HUES6 (cell line): Measurements from ENCODE around the gene LINGO3.

ENCODE experiments used
- H3K27ac ChIP-seq: 2 replicates; pipeline ENCODE4 v1.7.0; 2013; ENCODE audit warnings: low read depth, mild to moderate bottlenecking, low read length, inconsistent platforms
- H3K27me3 ChIP-seq: 2 replicates; pipeline ENCODE4 v1.6.1; 2013; ENCODE audit warnings: low read length; ENCODE audit not compliant: control insufficient read depth, insufficient read depth
- H3K36me3 ChIP-seq: 2 replicates; pipeline ENCODE4 v1.6.1; 2013; ENCODE audit warnings: low read length; ENCODE audit not compliant: control insufficient read depth, insufficient read depth
- H3K4me1 ChIP-seq: 2 replicates; pipeline ENCODE4 v1.6.1; 2013; ENCODE audit warnings: low read length; ENCODE audit not compliant: control insufficient read depth, insufficient read depth
- H3K4me3 ChIP-seq: 2 replicates; pipeline ENCODE4 v1.5.1; 2013; ENCODE audit warnings: low read depth, low read length
- H3K9ac ChIP-seq: one replicate; pipeline ENCODE4 v1.6.1; 2013; ENCODE audit warnings: mild to moderate bottlenecking, low read length
- H3K9me3 ChIP-seq: 2 replicates; pipeline ENCODE4 v1.6.1; 2013; ENCODE audit warnings: low read depth, low read length; ENCODE audit not compliant: control insufficient read depth, insufficient read depth

The LINGO3 gene, protein sequence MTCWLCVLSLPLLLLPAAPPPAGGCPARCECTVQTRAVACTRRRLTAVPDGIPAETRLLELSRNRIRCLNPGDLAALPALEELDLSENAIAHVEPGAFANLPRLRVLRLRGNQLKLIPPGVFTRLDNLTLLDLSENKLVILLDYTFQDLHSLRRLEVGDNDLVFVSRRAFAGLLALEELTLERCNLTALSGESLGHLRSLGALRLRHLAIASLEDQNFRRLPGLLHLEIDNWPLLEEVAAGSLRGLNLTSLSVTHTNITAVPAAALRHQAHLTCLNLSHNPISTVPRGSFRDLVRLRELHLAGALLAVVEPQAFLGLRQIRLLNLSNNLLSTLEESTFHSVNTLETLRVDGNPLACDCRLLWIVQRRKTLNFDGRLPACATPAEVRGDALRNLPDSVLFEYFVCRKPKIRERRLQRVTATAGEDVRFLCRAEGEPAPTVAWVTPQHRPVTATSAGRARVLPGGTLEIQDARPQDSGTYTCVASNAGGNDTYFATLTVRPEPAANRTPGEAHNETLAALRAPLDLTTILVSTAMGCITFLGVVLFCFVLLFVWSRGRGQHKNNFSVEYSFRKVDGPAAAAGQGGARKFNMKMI

DNA sequence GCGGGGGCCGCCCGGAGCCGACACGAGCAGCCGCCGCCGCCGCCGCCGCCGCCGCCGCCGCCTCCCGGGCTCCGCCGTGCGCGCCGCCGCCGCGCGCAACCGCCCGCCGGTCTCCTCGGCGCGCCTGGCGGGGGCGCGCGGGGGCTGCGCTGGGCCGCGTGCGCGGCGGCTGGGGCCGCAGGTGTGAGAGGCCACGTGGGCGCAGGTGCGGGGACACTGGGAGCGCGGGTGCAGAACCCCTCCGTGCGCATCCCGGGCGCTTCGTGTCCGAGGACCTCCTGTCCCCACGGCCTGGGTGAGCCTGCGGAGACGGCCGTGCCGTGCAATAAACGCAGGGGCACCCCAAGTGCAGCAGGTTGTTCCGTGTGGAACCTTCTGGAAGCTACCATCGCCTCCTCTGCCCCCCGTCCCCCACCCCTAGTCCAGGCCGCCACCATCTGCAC lies at the start of gene LINGO3:
Gene LINGO3 (minus strand): TSS at position 41 of the 443 bp plus-strand sequence. CDS start 16,378 bp downstream, outside the sequence.
- no peak within 1 kb of the TSS for H3K27ac ChIP-seq
- peaks cover 50% of the 10 kb centered on the region for H3K27me3 ChIP-seq
- H3K4me3 ChIP-seq: peak within 1 kb of the TSS; percentile 45
- peaks cover 2% of the 10 kb centered on the region; the same call in 1 of the 2 replicates for H3K4me1 ChIP-seq
- H3K9me3 ChIP-seq: peaks cover 2% of the 10 kb centered on the region; the same call in 1 of the 2 replicates
- no peak within 1 kb of the TSS for H3K9ac ChIP-seq
- H3K36me3 ChIP-seq: no peaks in the 10 kb centered on the region

DNA sequence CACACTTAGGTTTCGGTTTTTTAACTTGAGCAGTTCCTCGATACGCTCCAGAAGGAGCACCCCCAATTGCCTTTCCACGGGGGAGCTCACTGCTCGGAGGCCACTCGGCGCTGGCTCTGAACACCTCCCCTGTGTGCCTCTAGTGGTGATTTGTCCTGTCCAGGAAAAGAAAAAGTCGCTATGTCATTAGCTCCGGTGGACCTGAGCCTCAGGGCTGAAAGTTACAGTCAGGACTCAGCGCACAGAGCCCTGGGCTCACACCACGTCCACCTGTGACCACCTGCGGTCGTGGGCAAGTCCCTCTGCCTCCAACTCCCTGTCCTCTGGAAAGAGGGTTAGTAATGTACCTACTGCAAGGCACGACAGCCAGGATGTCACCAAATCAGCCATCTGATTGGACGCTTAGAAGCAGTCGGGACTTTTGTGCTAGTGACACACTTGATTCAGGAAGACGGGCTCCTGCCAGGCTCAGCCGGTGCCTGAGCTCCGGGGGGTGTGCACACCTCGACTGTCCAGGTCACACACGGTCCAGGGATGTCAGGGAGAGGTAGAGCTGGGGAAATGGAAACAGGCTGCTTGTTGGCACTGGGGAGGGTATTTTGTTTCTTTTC lies 48.2 kb upstream of the LINGO3 start:
- Histone ChIP-seq H3K9ac (no peak overlapping the region), H3K4me3 (no peak overlapping the region), H3K4me1 (no peaks in the 10 kb centered on the region), H3K9me3 (no peaks in the 10 kb centered on the region), H3K27ac (no peak overlapping the region), H3K27me3 (peaks cover 29% of the 10 kb centered on the region), H3K36me3 (peaks cover 4% of the 10 kb centered on the region; the same call in 1 of the 2 replicates)

DNA sequence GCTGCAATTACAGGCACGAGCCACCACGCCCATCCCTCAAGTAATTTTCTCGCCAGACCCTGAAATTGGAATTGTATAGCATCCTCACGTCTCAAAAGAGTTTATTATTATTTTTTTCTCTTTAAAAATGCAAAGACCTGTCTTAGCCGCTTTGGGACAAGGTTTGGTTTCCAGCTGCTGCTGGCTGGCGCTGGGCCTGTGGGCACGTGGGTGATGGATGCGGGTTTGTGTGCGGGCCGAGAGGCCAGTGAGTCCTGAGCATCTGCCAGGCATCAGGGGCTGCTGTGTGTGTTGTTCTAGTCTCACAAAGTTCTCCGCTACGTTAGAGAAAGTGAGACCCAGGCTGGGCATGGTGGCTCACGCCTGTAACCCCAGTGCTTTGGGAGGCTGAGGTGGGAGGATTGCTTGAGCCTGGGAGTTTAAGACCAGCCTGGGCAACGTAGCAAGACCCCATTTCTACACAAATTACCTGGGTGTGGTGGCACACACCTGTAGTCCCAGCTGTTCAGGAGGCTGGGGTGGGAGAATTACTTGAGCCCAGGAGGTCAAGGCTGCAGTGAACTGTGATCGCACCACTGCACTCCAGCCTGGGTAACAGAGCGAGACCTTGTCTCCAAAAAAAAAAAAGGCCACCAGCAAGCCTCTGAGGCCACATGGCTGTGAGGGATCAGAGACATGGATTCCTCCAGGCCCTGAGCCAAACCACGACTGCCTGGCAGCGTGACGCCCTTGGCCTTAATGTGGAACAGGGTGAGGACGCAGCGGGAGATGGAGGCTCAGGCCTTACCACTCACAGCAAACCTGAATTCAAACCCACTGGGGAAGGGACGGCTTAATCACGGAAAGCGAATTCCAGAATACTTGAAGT lies 47.4 kb upstream of the LINGO3 start:
- H3K4me3 ChIP-seq: no peak overlapping the region

DNA sequence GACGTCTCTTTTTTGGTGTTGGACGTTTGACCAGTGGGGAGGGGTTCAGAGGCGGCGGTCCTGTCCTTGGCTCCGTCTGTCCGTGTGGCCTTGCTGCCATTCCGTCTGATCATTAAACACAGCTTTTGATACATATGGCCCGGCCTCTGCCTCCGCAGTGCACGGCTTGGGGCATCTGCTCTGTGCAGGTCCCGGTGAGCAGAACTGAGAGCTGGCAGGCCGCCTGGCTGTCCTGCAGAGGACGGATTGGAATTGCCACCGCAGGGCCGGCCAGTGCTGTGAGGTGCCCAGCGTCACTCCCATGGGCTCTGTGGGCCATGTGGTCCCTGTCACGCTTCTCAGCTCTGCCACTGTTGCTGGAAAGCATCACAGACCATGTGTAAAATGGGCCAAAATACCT lies 46.7 kb upstream of the LINGO3 start:
- Histone ChIP-seq H3K36me3 (peaks cover 16% of the 10 kb centered on the region), H3K27me3 (peaks cover 18% of the 10 kb centered on the region)

More for the DNA sequence above, 47.4 kb upstream of the LINGO3 start:
- peaks cover 9% of the 10 kb centered on the region; the same call in 1 of the 2 replicates for H3K36me3 ChIP-seq
- H3K9me3 ChIP-seq: no peaks in the 10 kb centered on the region
- no peak overlapping the region for H3K9ac ChIP-seq
- no peaks in the 10 kb centered on the region for H3K4me1 ChIP-seq
- no peak overlapping the region for H3K27ac ChIP-seq
- H3K27me3 ChIP-seq: peaks cover 23% of the 10 kb centered on the region

DNA sequence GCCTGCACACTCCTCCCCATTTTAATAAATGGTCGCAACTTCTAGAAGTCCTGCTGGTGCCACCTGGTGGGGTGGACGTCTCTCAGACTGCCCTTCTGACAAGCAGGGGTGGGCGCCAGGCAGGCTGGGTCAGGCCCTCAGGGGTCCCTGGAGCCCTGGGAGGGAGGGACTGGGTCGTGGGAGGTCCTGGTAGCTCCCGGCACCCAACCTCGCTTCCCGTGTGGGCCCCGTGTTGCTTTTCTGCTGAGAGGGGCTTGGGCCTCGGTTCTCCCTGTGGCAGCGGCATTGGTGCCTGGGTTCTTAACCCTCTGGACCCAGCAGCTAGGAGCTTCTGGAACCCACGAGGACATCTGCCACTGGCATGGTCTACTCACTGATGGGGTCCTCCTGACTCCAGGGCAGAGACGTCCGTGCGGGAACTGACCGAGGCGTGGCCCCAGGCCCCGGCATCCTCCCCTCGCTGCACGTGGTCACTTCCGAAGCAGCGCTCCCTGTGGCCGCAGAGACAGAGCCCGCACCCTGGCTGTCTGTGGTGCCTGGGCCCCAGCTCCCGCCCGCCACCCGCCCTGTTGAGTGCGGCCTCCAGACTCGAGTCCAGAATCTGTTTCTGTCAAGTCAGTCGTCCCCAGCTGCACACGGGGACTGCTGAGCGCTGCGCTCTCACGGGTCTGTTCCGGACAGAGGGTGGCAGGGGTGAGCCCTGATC lies 46.1 kb upstream of the LINGO3 start:
- H3K27me3 ChIP-seq: peaks cover 12% of the 10 kb centered on the region
- H3K4me1 ChIP-seq: no peaks in the 10 kb centered on the region
- no peaks in the 10 kb centered on the region for H3K9me3 ChIP-seq
- no peak overlapping the region for H3K27ac ChIP-seq
- H3K9ac ChIP-seq: no peak overlapping the region
- no peak overlapping the region for H3K4me3 ChIP-seq
- peaks cover 18% of the 10 kb centered on the region for H3K36me3 ChIP-seq

More for the DNA sequence above, 46.7 kb upstream of the LINGO3 start:
- Histone ChIP-seq H3K4me1 (no peaks in the 10 kb centered on the region), H3K4me3 (no peak overlapping the region), H3K27ac (no peak overlapping the region), H3K9ac (no peak overlapping the region), H3K9me3 (no peaks in the 10 kb centered on the region)

DNA sequence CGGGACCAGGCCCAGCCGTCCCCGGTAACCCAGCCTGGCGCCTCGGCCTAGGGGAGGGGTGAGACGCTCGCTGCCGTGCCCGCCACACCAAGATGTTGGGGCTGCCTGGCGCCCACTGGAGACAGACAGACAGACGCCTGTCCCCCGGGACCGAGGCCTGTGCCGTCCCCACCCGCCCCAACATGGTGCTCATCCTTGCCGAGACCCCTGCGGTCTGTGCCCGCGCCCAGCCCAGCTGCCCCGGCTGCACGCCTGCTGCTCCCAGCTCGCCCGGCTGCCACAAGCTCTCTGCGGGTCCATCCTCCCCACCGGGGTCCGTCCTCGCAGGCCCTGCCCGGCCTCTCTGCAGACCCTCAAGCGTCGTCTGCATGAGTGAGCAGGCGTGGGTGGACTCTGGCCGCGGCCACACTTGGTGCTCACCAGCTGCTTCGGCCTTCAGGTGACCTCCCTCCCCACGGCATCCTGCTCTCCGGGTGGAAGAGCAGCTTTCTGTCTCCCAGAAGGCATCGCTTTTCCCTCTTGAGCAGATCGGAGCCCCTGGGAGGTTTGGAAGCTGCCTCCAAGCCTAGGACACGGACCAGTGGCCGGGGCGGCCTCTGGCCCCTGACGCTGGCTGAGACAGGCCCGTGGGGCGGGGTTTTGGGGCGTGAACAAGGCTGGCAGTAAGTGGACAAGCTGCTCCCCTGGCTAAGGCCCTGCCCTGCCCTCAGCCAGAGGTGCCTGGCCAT lies 45.4 kb upstream of the LINGO3 start:
- H3K4me3 ChIP-seq: no peak overlapping the region
- no peaks in the 10 kb centered on the region for H3K4me1 ChIP-seq
- no peaks in the 10 kb centered on the region for H3K9me3 ChIP-seq
- H3K27ac ChIP-seq: peak overlapping the region; percentile 10; the same call in 1 of the 2 replicates
- H3K9ac ChIP-seq: no peak overlapping the region
- H3K36me3 ChIP-seq: peaks cover 24% of the 10 kb centered on the region
- peaks cover 5% of the 10 kb centered on the region; the same call in 1 of the 2 replicates for H3K27me3 ChIP-seq

DNA sequence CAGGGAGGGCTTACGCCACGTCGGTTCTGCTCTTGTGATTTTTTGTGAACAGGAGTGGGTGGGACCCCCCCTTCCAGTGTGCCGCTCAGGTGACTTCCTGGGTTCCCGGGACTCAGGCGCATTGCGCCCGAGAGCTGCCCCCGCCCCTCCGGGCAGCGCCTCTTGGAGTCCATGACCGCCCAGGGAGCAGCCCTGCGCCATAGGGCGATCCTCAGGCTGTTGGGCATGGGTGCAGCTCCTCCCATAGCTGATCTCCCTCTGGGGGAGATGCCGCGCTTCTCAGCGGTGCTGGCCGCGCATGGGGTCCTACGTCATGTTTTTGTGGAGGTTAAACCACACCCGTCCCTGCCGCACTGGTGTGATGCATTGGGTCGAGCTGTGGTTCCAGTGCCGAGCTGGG lies 44.2 kb upstream of the LINGO3 start:
- no peaks in the 10 kb centered on the region for H3K27me3 ChIP-seq
- H3K36me3 ChIP-seq: peaks cover 25% of the 10 kb centered on the region
- H3K4me3 ChIP-seq: no peak overlapping the region
- no peaks in the 10 kb centered on the region for H3K4me1 ChIP-seq
- H3K27ac ChIP-seq: no peak overlapping the region
- no peaks in the 10 kb centered on the region for H3K9me3 ChIP-seq
- no peak overlapping the region for H3K9ac ChIP-seq

DNA sequence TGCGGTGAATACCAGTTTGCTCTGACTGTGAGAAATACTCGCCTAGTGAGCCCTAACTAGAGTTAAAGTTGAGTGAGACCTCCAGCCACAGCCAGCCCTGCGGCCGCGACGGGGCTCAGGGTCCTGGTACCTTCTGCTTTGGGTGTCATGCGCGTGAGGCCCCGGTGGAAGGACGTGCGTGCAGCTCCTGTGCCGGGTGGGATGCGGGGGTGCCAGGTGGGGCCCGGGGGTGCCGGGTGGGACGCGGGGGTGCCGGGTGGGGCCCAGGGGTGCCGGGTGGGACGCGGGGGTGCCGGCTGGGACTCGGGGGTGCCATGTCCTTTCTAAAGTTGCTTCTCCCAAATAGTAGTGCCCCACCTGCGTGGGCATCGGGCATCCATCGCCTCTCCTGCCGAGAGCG lies 43.6 kb upstream of the LINGO3 start:
- Histone ChIP-seq H3K4me1 (no peaks in the 10 kb centered on the region), H3K9ac (no peak overlapping the region), H3K27ac (no peak overlapping the region), H3K27me3 (no peaks in the 10 kb centered on the region), H3K4me3 (no peak overlapping the region), H3K9me3 (no peaks in the 10 kb centered on the region), H3K36me3 (peaks cover 27% of the 10 kb centered on the region)

DNA sequence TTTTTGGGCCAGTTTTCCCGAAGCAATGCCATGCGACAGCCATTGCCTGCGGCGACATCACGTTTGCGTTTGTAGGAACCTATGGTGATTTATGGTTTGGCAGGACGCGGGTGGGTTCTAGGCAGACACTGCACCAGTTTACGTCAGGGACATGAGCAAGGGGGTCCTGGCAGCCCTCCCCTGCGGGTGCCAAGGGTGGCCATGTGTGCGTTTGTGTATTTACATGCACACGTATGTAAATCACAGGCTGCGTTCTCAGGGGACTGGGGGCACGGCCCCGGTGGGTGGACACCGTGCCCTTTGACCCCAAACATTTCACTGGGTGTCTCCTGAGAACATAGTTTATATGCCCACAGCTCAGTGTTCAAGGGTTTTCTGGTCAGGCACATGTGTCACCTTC lies 42.7 kb upstream of the LINGO3 start:
- no peaks in the 10 kb centered on the region for H3K9me3 ChIP-seq
- peaks cover 30% of the 10 kb centered on the region for H3K36me3 ChIP-seq
- H3K27ac ChIP-seq: no peak overlapping the region
- H3K27me3 ChIP-seq: no peaks in the 10 kb centered on the region
- no peaks in the 10 kb centered on the region for H3K4me1 ChIP-seq
- H3K4me3 ChIP-seq: no peak overlapping the region
- H3K9ac ChIP-seq: no peak overlapping the region
